T-helper 2 cell treated with Interferon-gamma antibody and Interleukin-4, amounts not matched to agents 5 μg/mL and 100 μg/mL, for 36 hours (primary cell): ENCODE results near the gene TTC28.
"Not testable (repeated sequence)": the region's sequence is repeated elsewhere in the genome, so short reads cannot be mapped to it uniquely, and the experiment has no call there.

Experiments
- DNase-seq: peaks from one replicate; pipeline ENCODE4 v3.0.0; 2021; ENCODE audit warnings: low spot score
- H3K27ac Mint-ChIP-seq: one replicate; pipeline ENCODE4 v1.8.0; 2021; ENCODE audit warnings: mild to moderate bottlenecking, mixed read lengths
- H3K27me3 Mint-ChIP-seq: one replicate; pipeline ENCODE4 v1.8.0; 2021; ENCODE audit warnings: low read depth, mixed read lengths
- H3K36me3 Mint-ChIP-seq: one replicate; pipeline ENCODE4 v1.8.0; 2021; ENCODE audit warnings: low read depth, mixed read lengths
- H3K4me1 Mint-ChIP-seq: one replicate; pipeline ENCODE4 v1.8.0; 2021; ENCODE audit warnings: low read depth, mixed read lengths
- H3K4me3 Mint-ChIP-seq: one replicate; pipeline ENCODE4 v1.8.0; 2022; ENCODE audit warnings: mild to moderate bottlenecking, moderate library complexity, mixed read lengths
- H3K9me3 Mint-ChIP-seq: one replicate; pipeline ENCODE4 v1.8.0; 2021; ENCODE audit warnings: mixed read lengths

TTC28 gene

DNA sequence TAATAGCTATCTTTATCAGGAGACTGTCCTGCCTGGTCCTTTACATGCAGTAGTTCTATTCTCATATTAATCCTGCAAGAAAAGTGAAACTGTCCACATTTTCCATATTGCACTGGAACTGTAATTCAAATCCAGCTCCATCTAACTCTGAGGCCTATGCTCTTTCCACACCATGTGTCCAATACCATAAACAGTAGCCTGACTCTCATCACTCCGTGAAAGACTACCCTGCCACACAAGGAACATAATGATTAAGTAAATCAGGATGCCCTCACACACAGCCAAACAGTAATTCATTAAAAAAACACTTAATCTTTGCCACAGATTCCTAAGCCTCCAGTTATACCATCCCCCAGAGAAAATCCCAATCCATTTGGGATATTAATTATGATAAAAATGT, 475.3 kb downstream of the TTC28 start:
- DNase-seq: no peak

GRCh38 chr22:28203286-28203685, 476.4 kb downstream of the TTC28 start:
- Mint-ChIP-seq H3K4me1 (no peaks in the 10 kb centered on the region), H3K27ac (no peak overlapping the region), H3K36me3 (no peaks in the 10 kb centered on the region), H3K9me3 (no peaks in the 10 kb centered on the region), H3K27me3 (no peaks in the 10 kb centered on the region), H3K4me3 (no peak overlapping the region)
- no peak for DNase-seq

More for the DNA sequence above, 475.3 kb downstream of the TTC28 start:
- H3K27me3 Mint-ChIP-seq: no peaks in the 10 kb centered on the region
- H3K27ac Mint-ChIP-seq: no peak overlapping the region
- no peak overlapping the region for H3K4me3 Mint-ChIP-seq
- no peaks in the 10 kb centered on the region for H3K4me1 Mint-ChIP-seq
- no peaks in the 10 kb centered on the region for H3K36me3 Mint-ChIP-seq
- no peaks in the 10 kb centered on the region for H3K9me3 Mint-ChIP-seq

- H3K4me3 Mint-ChIP-seq: no peak overlapping the region
- no peak overlapping the region for H3K27ac Mint-ChIP-seq
- no peaks in the 10 kb centered on the region for H3K4me1 Mint-ChIP-seq
- no peaks in the 10 kb centered on the region for H3K36me3 Mint-ChIP-seq
- no peaks in the 10 kb centered on the region for H3K9me3 Mint-ChIP-seq
- peaks cover 4% of the 10 kb centered on the region for H3K27me3 Mint-ChIP-seq
- no peak for DNase-seq
These were observed 480.9 kb downstream of the TTC28 start for GRCh38 chr22:28198692-28199091.

DNA sequence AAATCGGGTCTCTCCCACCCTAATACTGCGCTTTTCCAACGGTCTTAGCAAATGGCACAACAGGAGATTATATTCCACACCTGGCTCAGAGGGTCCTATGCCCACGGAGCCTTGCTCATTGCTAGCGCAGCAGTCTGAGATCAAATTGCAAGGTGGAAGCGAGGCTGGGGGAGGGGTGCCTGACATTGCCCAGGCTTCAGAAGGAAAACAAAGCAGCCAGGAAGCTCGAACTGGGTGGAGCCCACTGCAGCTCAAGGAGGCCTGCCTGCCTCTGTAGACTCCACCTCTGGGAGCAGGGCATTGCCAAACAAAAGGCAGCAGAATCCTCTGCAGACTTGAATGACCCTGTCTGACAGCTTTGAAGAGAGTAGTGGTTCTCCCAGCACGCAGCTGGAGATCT, 488.1 kb downstream of the TTC28 start:
- not testable (repeated sequence) for H3K4me1 Mint-ChIP-seq, H3K36me3 Mint-ChIP-seq, H3K4me3 Mint-ChIP-seq, H3K27ac Mint-ChIP-seq, H3K27me3 Mint-ChIP-seq, DNase-seq, H3K9me3 Mint-ChIP-seq

- no peak overlapping the region for H3K27ac Mint-ChIP-seq
- peaks cover 9% of the 10 kb centered on the region for H3K27me3 Mint-ChIP-seq
- H3K36me3 Mint-ChIP-seq: no peaks in the 10 kb centered on the region
- H3K9me3 Mint-ChIP-seq: no peaks in the 10 kb centered on the region
- H3K4me1 Mint-ChIP-seq: no peaks in the 10 kb centered on the region
- DNase-seq: no peak
- H3K4me3 Mint-ChIP-seq: no peak overlapping the region
These were observed 491.3 kb downstream of the TTC28 start for GRCh38 chr22:28188178-28188879.

GRCh38 chr22:28187612-28188011, 492.0 kb downstream of the TTC28 start:
- Mint-ChIP-seq H3K9me3 (no peaks in the 10 kb centered on the region), H3K27me3 (peaks cover 9% of the 10 kb centered on the region), H3K4me1 (no peaks in the 10 kb centered on the region), H3K4me3 (no peak overlapping the region), H3K27ac (no peak overlapping the region), H3K36me3 (no peaks in the 10 kb centered on the region)
- no peak for DNase-seq

DNA sequence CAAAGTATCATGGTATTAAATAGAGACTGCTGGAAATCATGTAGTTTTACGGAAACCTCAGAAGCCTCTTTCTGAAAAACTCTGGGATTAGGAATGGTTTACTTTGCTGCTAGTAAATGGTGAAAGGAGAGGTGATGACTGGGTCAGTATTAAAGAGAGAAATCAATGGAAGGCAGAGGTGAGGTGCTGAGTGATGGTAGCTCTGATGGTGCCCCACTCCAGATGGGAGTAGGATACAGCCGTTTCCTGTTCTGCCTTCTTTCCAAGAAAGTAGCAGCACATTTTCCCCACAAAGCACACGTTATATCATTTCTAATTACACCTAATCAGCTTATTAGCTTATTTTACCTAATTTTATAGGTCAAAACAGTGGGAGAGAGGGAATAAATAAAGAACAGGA, 493.0 kb downstream of the TTC28 start:
- no peak overlapping the region for H3K4me3 Mint-ChIP-seq
- H3K9me3 Mint-ChIP-seq: no peaks in the 10 kb centered on the region
- no peak overlapping the region for H3K27ac Mint-ChIP-seq
- peaks cover 12% of the 10 kb centered on the region for H3K27me3 Mint-ChIP-seq
- H3K36me3 Mint-ChIP-seq: no peaks in the 10 kb centered on the region
- DNase-seq: no peak
- H3K4me1 Mint-ChIP-seq: no peaks in the 10 kb centered on the region

GRCh38 chr22:28185130-28185529, 494.5 kb downstream of the TTC28 start:
- Mint-ChIP-seq H3K27me3 (peaks cover 13% of the 10 kb centered on the region), H3K4me3 (no peak overlapping the region), H3K4me1 (no peaks in the 10 kb centered on the region), H3K36me3 (no peaks in the 10 kb centered on the region), H3K9me3 (no peaks in the 10 kb centered on the region), H3K27ac (no peak overlapping the region)
- DNase-seq: no peak

DNA sequence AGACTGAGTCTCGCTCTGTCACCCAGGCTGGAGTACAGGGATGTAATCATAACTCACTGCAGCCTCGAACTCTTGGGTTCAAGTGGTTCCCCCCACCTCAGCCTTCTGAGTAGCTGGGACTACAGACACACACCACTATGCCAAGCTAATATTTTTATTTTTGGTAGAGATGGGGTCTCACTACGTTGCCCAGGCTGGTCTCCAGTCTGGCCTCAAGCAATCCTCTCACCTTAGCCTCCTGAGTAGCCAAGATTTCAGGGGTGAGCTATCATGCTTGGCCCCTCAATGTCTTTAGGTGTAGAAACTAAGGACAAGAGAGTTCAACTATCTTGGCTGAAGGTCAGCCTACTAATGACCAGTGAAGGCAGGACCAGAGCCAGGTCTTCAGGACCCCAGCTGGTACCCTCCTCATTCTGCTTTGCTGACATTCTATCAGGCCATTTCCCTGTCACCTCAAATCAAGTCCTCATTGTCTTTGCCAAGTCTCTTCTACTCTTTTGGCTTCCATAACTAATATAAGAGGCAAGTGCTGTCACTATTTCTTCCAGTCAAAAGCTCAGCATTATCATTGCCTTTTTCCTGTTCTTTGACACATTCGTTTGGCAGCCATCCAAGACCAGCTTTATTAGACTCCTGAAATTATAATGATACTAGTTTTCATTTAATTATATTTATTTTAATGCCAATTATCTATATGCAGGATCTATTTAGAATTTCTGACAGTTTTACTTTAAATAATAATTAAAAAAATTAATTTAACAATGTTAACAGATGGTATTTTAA, 496.4 kb downstream of the TTC28 start:
- H3K4me3 Mint-ChIP-seq: no peak overlapping the region
- peaks cover 10% of the 10 kb centered on the region for H3K27me3 Mint-ChIP-seq
- no peaks in the 10 kb centered on the region for H3K4me1 Mint-ChIP-seq
- no peaks in the 10 kb centered on the region for H3K9me3 Mint-ChIP-seq
- DNase-seq: no peak
- H3K27ac Mint-ChIP-seq: no peak overlapping the region
- H3K36me3 Mint-ChIP-seq: no peaks in the 10 kb centered on the region

- H3K27me3 Mint-ChIP-seq: peaks cover 5% of the 10 kb centered on the region
- H3K4me1 Mint-ChIP-seq: no peaks in the 10 kb centered on the region
- H3K36me3 Mint-ChIP-seq: no peaks in the 10 kb centered on the region
- no peaks in the 10 kb centered on the region for H3K9me3 Mint-ChIP-seq
- no peak overlapping the region for H3K4me3 Mint-ChIP-seq
- DNase-seq: no peak
- no peak overlapping the region for H3K27ac Mint-ChIP-seq
These were observed 498.6 kb downstream of the TTC28 start for GRCh38 chr22:28180804-28181731.

- H3K9me3 Mint-ChIP-seq: no peaks in the 10 kb centered on the region
- no peak overlapping the region for H3K4me3 Mint-ChIP-seq
- no peaks in the 10 kb centered on the region for H3K36me3 Mint-ChIP-seq
These were observed 500.2 kb downstream of the TTC28 start for GRCh38 chr22:28179392-28179791.

GRCh38 chr22:28175730-28176492, 503.7 kb downstream of the TTC28 start:
- Mint-ChIP-seq H3K9me3 (no peaks in the 10 kb centered on the region), H3K4me1 (no peaks in the 10 kb centered on the region), H3K27me3 (no peaks in the 10 kb centered on the region)

More at GRCh38 chr22:28179392-28179791, 500.2 kb downstream of the TTC28 start:
- Mint-ChIP-seq H3K27me3 (peaks cover 4% of the 10 kb centered on the region), H3K4me1 (no peaks in the 10 kb centered on the region), H3K27ac (no peak overlapping the region)
- no peak for DNase-seq

DNA sequence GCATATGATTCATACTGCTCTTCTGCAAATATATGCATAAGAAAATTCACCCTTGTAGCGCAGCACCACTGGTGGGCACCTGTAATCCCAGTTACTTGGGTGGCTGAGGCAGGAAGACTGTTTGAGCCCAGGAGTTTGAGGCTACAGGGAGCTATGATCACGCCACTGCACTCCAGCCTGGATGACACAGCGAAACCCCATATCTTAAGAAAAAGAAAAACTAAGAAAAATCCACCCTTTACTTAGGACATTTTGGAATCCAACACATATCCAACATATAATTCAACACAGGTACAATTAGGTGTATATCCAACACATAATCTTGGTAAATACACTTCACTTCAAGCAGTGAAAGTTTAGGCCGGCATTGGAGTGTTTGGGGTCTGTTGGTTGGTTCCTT, 505.1 kb downstream of the TTC28 start:
- Mint-ChIP-seq H3K36me3 (no peaks in the 10 kb centered on the region), H3K27ac (no peak overlapping the region)

More at GRCh38 chr22:28175730-28176492, 503.7 kb downstream of the TTC28 start:
- Mint-ChIP-seq H3K4me3 (no peak overlapping the region), H3K36me3 (no peaks in the 10 kb centered on the region), H3K27ac (no peak overlapping the region)
- DNase-seq: no peak

More for the DNA sequence above, 505.1 kb downstream of the TTC28 start:
- no peaks in the 10 kb centered on the region for H3K9me3 Mint-ChIP-seq
- DNase-seq: no peak
- no peak overlapping the region for H3K4me3 Mint-ChIP-seq
- no peaks in the 10 kb centered on the region for H3K27me3 Mint-ChIP-seq
- H3K4me1 Mint-ChIP-seq: no peaks in the 10 kb centered on the region
